Activated CD8-positive, alpha-beta memory T cell treated with anti-CD3 and anti-CD28 coated beads, Interleukin-2, amount 10 ng/mL, durations not matched to agents 7 days and 5 days (primary cell): ENCODE data around the gene VAMP4. TPM values are rescaled to one million over a fixed set of nuclear protein-coding genes. Genes with fewer than 3 reads are reported as not detected.
"Not testable (repeated sequence)": the region's sequence is repeated elsewhere in the genome, so short reads cannot be mapped to it uniquely, and the experiment has no call there.

ENCODE experiments used
- ATAC-seq: fragments of 150-1000 bp; cut with Tn5 transposase; one replicate; pipeline ENCODE4 v1.10.0; 2021; ENCODE audit warnings: moderate library complexity
- CTCF ChIA-PET: fragments of 350-600 bp; sonication (Branson Sonifier 250); formaldehyde crosslinking; loops from one replicate; lab custom pipeline; 2021; ENCODE audit warnings: antibody characterized with exemption; lab: Charles Lee
- DNase-seq: peaks from one replicate; pipeline ENCODE4 v3.0.0-alpha.2; 2020
- H3K27ac Mint-ChIP-seq: one replicate; pipeline ENCODE4 v1.8.0; 2021; ENCODE audit warnings: mild to moderate bottlenecking, mixed read lengths
- H3K27me3 Mint-ChIP-seq: one replicate; pipeline ENCODE4 v1.8.0; 2021; ENCODE audit warnings: mixed read lengths
- H3K36me3 Mint-ChIP-seq: one replicate; pipeline ENCODE4 v1.8.0; 2021; ENCODE audit warnings: mild to moderate bottlenecking, mixed read lengths
- H3K4me1 Mint-ChIP-seq: one replicate; pipeline ENCODE4 v1.8.0; 2021; ENCODE audit warnings: mixed read lengths
- H3K4me3 Mint-ChIP-seq: one replicate; pipeline ENCODE4 v1.8.0; 2021; ENCODE audit warnings: mild to moderate bottlenecking, moderate library complexity, mixed read lengths
- H3K9me3 Mint-ChIP-seq: one replicate; pipeline ENCODE4 v1.8.0; 2022; ENCODE audit warnings: low read depth, mixed read lengths
- total RNA-seq, 2 experiments: library from RNA; stranded (reverse); gene quantifications; one replicate each; pipeline ENCODE4 v1.2.3, GENCODE V29; 2021

The VAMP4 gene
- total RNA-seq, 2 experiments from 2014 or later = 12.5 to 16.9 TPM

GRCh38 chr1:171666114-171666769 is 75.6 kb downstream of the VAMP4 start:
- no peaks in the 10 kb centered on the region for H3K4me1 Mint-ChIP-seq
- H3K36me3 Mint-ChIP-seq = no peaks in the 10 kb centered on the region
- H3K27ac Mint-ChIP-seq = no peak overlapping the region
- peaks cover 12% of the 10 kb centered on the region for H3K27me3 Mint-ChIP-seq
- CTCF ChIA-PET = interaction anchor here (0.8 kb wide), 1 partner anchor 75 kb away, joined by 3 read pairs; no protein-coding TSS in a partner anchor
- H3K9me3 Mint-ChIP-seq = no peaks in the 10 kb centered on the region
- no peak for DNase-seq
- ATAC-seq = no peak
- no peak overlapping the region for H3K4me3 Mint-ChIP-seq

DNA sequence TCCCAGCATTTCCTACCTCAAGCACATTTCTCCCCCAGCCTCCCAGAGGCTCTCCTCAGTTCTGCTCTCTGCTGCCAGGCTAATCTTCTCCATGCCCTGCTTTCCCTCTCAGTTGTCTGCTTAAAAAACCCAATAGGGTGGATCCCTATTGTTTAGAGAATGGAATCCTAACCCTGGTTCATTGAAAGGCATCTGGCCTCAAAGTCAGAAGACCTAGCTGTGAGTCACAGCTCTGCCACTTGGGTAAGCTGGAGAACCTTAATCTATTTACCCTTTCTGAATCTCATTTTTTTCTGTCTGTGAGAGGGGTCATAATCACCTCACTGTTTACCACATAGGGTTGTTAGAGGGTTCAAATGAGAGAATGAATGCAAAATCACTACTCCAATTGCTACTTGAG is 76.9 kb downstream of the VAMP4 start:
- Mint-ChIP-seq H3K36me3 (no peaks in the 10 kb centered on the region), H3K9me3 (no peaks in the 10 kb centered on the region), H3K27me3 (peaks cover 10% of the 10 kb centered on the region), H3K27ac (no peak overlapping the region), H3K4me3 (no peak overlapping the region), H3K4me1 (no peaks in the 10 kb centered on the region)
- ATAC-seq (no peak), DNase-seq (no peak)
- CTCF ChIA-PET = interaction anchor here (0.9 kb wide), 1 partner anchor 20 kb away, joined by 3 read pairs; no protein-coding TSS in a partner anchor

DNA sequence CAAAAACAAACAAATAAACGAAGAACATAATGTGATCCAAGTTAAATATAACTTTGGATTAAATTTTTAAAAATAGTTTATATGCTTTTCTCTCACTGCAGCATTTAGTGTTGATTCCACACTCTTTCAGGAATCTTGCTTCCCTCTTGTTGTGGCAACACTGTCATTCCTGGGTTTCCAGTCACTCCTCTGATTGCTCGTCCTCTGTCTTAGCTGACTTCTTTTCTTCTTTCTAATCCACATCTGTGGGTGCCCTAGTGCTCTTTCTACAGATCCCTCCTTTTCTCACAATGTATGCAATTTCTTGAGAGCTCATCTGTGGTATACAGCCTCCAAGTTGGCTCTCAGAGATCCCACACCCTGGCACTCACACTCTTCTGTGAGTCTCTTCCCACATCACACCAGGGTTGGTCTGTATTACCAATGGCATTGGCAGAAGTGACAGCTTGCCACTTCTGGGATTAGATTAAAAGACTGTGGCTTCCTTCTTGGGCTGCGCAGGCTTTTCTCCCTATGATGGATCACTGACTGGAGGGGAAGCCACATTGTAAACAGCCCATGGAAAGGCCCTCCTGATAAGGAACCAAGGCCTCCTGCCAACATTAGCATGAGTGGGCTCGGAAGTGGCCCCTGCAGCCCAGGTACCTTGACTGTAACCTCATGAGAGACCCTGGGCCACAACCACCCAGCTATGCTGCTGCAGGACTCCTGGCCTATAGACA is 77.8 kb downstream of the VAMP4 start:
- CTCF ChIA-PET = no interaction called here
- no peaks in the 10 kb centered on the region for H3K9me3 Mint-ChIP-seq
- no peaks in the 10 kb centered on the region for H3K4me1 Mint-ChIP-seq
- no peak for ATAC-seq
- no peak for DNase-seq
- H3K4me3 Mint-ChIP-seq = no peak overlapping the region
- no peak overlapping the region for H3K27ac Mint-ChIP-seq
- H3K36me3 Mint-ChIP-seq = no peaks in the 10 kb centered on the region
- H3K27me3 Mint-ChIP-seq = peaks cover 10% of the 10 kb centered on the region

GRCh38 chr1:171663036-171663853 is 78.6 kb downstream of the VAMP4 start:
- CTCF ChIA-PET = no interaction called here
- H3K4me1 Mint-ChIP-seq = no peaks in the 10 kb centered on the region

DNA sequence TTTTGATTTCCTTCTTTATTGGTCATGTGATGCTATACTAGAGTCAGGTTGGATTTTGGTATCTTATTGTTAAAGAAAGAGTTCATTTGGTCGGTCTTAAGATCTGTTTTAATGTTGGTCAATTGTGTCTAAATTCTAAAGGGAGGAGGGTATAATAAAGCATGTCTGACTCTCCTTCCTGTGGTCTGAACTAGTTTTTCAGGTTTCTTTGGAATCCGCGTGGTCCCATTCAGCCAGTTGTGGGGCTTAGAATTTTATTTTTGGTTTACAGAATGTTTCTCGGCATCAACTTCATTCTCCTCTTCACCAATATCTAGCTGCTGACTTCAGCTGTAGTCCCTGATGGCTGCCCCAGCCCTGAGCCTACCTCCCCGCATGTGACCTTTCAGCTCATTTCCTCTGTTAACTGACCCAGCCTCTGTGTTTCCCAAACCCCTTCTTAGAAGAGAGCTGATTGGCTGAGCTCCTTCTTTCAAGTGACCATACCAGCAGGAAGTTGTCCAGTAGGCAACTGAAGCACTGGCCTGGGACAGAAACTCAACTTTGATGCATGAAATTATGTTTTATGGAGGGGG is 80.7 kb downstream of the VAMP4 start:
- H3K27me3 Mint-ChIP-seq = peaks cover 12% of the 10 kb centered on the region
- H3K36me3 Mint-ChIP-seq = no peaks in the 10 kb centered on the region
- no peak overlapping the region for H3K27ac Mint-ChIP-seq
- no peaks in the 10 kb centered on the region for H3K9me3 Mint-ChIP-seq
- CTCF ChIA-PET = interaction anchor here (0.9 to 1.0 kb wide), 2 partner anchors 17 kb away, joined by 3 read pairs; no protein-coding TSS in a partner anchor
- ATAC-seq (no peak), DNase-seq (no peak)
- no peaks in the 10 kb centered on the region for H3K4me1 Mint-ChIP-seq
- no peak overlapping the region for H3K4me3 Mint-ChIP-seq

More at GRCh38 chr1:171663036-171663853, 78.6 kb downstream of the VAMP4 start:
- Mint-ChIP-seq H3K4me3 (no peak overlapping the region), H3K27me3 (peaks cover 8% of the 10 kb centered on the region), H3K9me3 (no peaks in the 10 kb centered on the region), H3K36me3 (no peaks in the 10 kb centered on the region), H3K27ac (no peak overlapping the region)
- ATAC-seq (no peak), DNase-seq (no peak)

DNA sequence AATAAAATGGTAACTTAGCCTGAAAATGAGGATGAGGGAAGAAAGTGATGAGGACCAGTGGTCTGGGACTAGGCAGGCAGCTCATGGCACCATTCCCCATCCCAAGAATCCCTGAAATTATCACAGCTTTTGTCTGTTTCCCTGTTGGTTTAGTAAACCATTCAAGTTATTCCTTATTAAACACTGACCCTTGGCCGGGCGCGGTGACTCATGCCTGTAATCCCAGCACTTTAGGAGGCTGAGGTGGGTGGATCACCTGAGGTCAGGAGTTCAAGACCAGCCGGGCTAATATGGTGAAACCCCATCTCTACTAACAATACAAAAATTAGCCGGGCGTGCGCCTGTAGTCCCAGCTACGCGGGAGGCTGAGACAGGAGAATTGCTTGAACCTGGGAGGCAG is 85.7 kb downstream of the VAMP4 start:
- H3K27me3 Mint-ChIP-seq = peaks cover 42% of the 10 kb centered on the region
- not testable (repeated sequence) for H3K27ac Mint-ChIP-seq, H3K9me3 Mint-ChIP-seq, H3K4me3 Mint-ChIP-seq, H3K36me3 Mint-ChIP-seq, H3K4me1 Mint-ChIP-seq, ATAC-seq, DNase-seq
- CTCF ChIA-PET = interaction anchor here (1.5 to 3.2 kb wide), 4 partner anchors 11 to 325 kb away, joined by 3 to 31 read pairs (median 6); partner anchors contain the start of gene PRRC2C

DNA sequence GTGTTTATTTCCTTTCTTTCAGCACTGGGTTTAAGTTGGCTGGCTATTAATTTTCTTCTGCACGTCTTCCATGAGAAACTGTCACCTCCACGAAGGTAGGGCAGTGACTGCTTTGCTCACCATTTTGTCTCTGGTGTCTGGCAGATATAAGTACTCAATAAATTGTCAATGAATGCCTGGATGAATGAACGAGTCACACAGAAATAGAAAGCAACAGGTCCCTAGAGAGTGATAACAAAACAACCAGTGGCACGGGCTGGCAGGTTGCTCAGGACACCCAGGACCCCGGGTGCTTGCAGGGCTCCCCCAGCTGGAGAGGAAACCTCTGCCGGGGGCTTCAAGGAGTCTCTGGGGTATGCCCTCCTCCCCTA is 86.1 kb downstream of the VAMP4 start:
- CTCF ChIA-PET = interaction anchor here (1.0 to 3.2 kb wide), 6 partner anchors 11 to 325 kb away, joined by 3 to 31 read pairs (median 5); partner anchors contain the start of gene PRRC2C
- Mint-ChIP-seq H3K4me1 (peaks cover 8% of the 10 kb centered on the region), H3K36me3 (no peaks in the 10 kb centered on the region), H3K9me3 (no peaks in the 10 kb centered on the region), H3K27ac (no peak overlapping the region), H3K27me3 (peaks cover 47% of the 10 kb centered on the region), H3K4me3 (no peak overlapping the region)
- no peak for DNase-seq
- ATAC-seq = no peak

DNA sequence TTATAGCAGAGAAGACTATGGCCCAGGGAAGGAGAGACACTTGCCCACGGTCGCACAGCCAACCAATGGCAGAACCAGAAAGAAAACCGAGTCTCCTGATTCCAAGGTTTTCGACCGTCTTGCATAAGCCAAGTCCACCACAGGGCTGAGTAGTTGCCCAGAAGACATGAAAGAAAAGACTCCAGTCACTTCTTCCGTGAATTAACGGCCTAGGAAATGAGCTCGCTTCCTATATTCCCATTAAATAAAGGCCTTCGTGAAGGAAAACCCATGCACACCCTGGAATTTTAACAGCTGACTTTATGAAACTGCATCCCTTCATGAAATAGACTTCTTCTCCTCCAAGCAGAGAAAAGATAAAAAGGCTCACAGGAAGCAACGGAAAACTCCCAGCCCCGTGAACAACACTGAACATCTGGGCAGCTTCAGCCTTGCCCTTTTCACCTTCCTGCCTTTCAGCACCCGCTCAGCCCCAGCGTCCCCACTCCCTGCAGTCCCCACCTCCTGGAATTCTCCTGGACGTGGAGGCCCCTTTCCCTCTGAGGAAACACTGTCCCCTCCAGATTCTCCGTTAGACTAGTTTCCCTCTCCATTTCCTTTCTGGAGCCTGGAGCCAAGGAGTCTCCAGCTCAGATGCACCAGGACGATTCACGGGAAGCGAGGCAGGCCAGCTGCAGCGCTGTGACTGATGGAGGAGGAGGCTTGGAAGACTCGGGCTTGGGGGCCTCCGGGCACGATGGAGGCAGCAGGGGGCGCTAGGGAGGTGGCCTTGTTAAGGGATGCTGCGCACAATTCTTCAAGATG is 86.7 kb downstream of the VAMP4 start:
- peaks cover 8% of the 10 kb centered on the region for H3K4me1 Mint-ChIP-seq
- peak; percentile 77 for ATAC-seq
- H3K4me3 Mint-ChIP-seq = peak overlapping the region; percentile 20
- peak; percentile 85 for DNase-seq
- no peak overlapping the region for H3K27ac Mint-ChIP-seq
- CTCF ChIA-PET = interaction anchor here (0.7 to 3.2 kb wide), 10 partner anchors 10 to 326 kb away, joined by 3 to 31 read pairs (median 4); partner anchors contain the start of genes MYOCOS and PRRC2C
- no peaks in the 10 kb centered on the region for H3K36me3 Mint-ChIP-seq
- peaks cover 51% of the 10 kb centered on the region for H3K27me3 Mint-ChIP-seq
- no peaks in the 10 kb centered on the region for H3K9me3 Mint-ChIP-seq

GRCh38 chr1:171654201-171654941 is 87.5 kb downstream of the VAMP4 start:
- H3K27ac Mint-ChIP-seq = no peak overlapping the region
- ATAC-seq (no peak), DNase-seq (no peak)
- peaks cover 8% of the 10 kb centered on the region for H3K4me1 Mint-ChIP-seq
- H3K4me3 Mint-ChIP-seq = no peak overlapping the region
- H3K27me3 Mint-ChIP-seq = peaks cover 54% of the 10 kb centered on the region
- H3K9me3 Mint-ChIP-seq = no peaks in the 10 kb centered on the region
- H3K36me3 Mint-ChIP-seq = no peaks in the 10 kb centered on the region
- CTCF ChIA-PET = interaction anchor here (0.8 to 3.2 kb wide), 6 partner anchors 10 to 147 kb away, joined by 3 to 31 read pairs (median 4); partner anchors contain the start of gene MYOCOS

GRCh38 chr1:171653796-171654195 is 88.1 kb downstream of the VAMP4 start:
- H3K9me3 Mint-ChIP-seq = no peaks in the 10 kb centered on the region
- CTCF ChIA-PET = interaction anchor here (2.2 to 3.2 kb wide), 2 partner anchors 9 to 84 kb away, joined by 5 to 31 read pairs; no protein-coding TSS in a partner anchor
- no peaks in the 10 kb centered on the region for H3K36me3 Mint-ChIP-seq
- ATAC-seq (no peak), DNase-seq (no peak)
- H3K27me3 Mint-ChIP-seq = peaks cover 54% of the 10 kb centered on the region
- no peak overlapping the region for H3K27ac Mint-ChIP-seq
- no peak overlapping the region for H3K4me3 Mint-ChIP-seq
- peaks cover 8% of the 10 kb centered on the region for H3K4me1 Mint-ChIP-seq

GRCh38 chr1:171652234-171652822 is 89.5 kb downstream of the VAMP4 start, which contains the start of gene MYOC:
Gene MYOC, minus strand, starts transcription at chr1:171652688. Its CDS starts 77 bp downstream, at chr1:171652611.
- ATAC-seq (no peak), DNase-seq (no peak)
- no peaks in the 10 kb centered on the region for H3K36me3 Mint-ChIP-seq
- H3K9me3 Mint-ChIP-seq = no peaks in the 10 kb centered on the region
- H3K4me3 Mint-ChIP-seq = no peak within 1 kb of the TSS
- H3K27ac Mint-ChIP-seq = no peak within 1 kb of the TSS
- peaks cover 8% of the 10 kb centered on the region for H3K4me1 Mint-ChIP-seq
- H3K27me3 Mint-ChIP-seq = peaks cover 49% of the 10 kb centered on the region
- CTCF ChIA-PET = no interaction called here
